Activated T-cell treated with anti-CD3 and anti-CD28 coated beads, Interleukin-2, amount 50 U/mL, for 4 hours (primary cell): ENCODE data around the gene CUL3. TPM values are rescaled to one million over a fixed set of nuclear protein-coding genes. Genes with fewer than 3 reads are reported as not detected.
"Not testable (repeated sequence)": the region's sequence is repeated elsewhere in the genome, so short reads cannot be mapped to it uniquely, and the experiment has no call there.

Source experiments
- ATAC-seq, 2 donors: fragments of 200-7000 bp; cut with Tn5 transposase; one replicate each; pipeline ENCODE4 v1.10.0; 2021
- DNase-seq: peaks from one replicate; pipeline ENCODE4 v3.0.0-alpha.2; 2020
- H3K27me3 Mint-ChIP-seq: one replicate; pipeline ENCODE4 v1.8.0; 2021; ENCODE audit warnings: low read depth, mixed read lengths
- H3K36me3 Mint-ChIP-seq: one replicate; pipeline ENCODE4 v1.8.0; 2022; ENCODE audit warnings: mixed read lengths; ENCODE audit not compliant: insufficient read depth
- H3K4me1 Mint-ChIP-seq: one replicate; pipeline ENCODE4 v1.8.0; 2021; ENCODE audit warnings: low read depth, mixed read lengths
- H3K4me3 Mint-ChIP-seq: one replicate; pipeline ENCODE4 v1.8.0; 2021; ENCODE audit warnings: mild to moderate bottlenecking, moderate library complexity, mixed read lengths
- H3K9me3 Mint-ChIP-seq: one replicate; pipeline ENCODE4 v1.8.0; 2021; ENCODE audit warnings: mixed read lengths
- total RNA-seq, 3 donors: library from RNA; stranded (reverse); gene quantifications; one replicate each; pipeline ENCODE4 v1.2.1, GENCODE V29; 2021

Gene CUL3
- total RNA-seq, 3 donors from 2014 or later, result 83.4 to 88.8 (median 85.2) TPM

- Mint-ChIP-seq H3K9me3 (no peaks in the 10 kb centered on the region), H3K4me3 (no peak overlapping the region), H3K4me1 (peaks cover 3% of the 10 kb centered on the region), H3K36me3 (peaks cover 27% of the 10 kb centered on the region), H3K27me3 (no peaks in the 10 kb centered on the region)
- ATAC-seq (no peak), DNase-seq (no peak)
Observed at GRCh38 chr2:224507789-224508188, 77.4 kb downstream of the CUL3 start.

DNA sequence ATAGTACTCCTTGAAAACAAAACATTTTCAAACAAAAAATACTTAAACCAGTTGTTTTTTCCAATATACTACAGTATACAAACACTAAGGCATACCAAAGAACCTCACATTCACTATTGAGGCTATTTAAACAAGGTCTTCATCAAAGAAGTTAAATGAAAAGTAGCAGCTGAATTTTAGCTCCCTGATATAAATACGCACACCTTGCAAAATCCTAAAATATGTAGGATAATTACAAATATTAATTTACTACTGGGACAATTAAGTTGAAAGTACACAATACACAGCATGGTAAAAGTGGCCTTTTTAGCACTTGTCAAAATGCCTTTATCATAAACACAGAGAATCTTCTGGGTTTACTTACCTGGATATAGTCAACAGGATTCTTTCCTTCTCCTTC is 78.7 kb downstream of the CUL3 start:
- peaks cover 30% of the 10 kb centered on the region for H3K36me3 Mint-ChIP-seq
- peaks cover 3% of the 10 kb centered on the region for H3K4me1 Mint-ChIP-seq
- no peak overlapping the region for H3K4me3 Mint-ChIP-seq
- no peaks in the 10 kb centered on the region for H3K9me3 Mint-ChIP-seq
- H3K27me3 Mint-ChIP-seq, result no peaks in the 10 kb centered on the region
- no peak for ATAC-seq
- no peak for DNase-seq

DNA sequence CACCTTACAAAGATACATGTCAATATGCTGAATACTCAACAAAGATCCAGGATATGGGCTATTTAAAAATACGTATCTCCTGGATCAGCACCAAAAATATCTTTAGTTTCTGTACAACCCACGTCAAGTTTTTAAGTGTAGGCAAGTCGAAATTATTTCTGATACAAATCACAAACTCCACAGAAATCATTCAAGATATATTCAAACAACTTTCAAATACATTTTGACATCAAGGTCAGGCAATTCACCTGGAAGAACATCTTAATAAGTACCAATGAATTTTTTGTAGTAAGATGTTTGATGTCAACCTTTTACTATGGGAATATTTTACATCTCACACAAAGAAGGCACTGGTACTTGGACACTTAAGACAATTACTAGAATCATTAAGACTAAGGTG is 86.2 kb downstream of the CUL3 start:
- Mint-ChIP-seq H3K36me3 (peaks cover 49% of the 10 kb centered on the region), H3K4me3 (no peak overlapping the region), H3K4me1 (peaks cover 2% of the 10 kb centered on the region), H3K9me3 (no peaks in the 10 kb centered on the region), H3K27me3 (no peaks in the 10 kb centered on the region)
- DNase-seq (no peak), ATAC-seq (no peak)

GRCh38 chr2:224492531-224492930 is 92.6 kb downstream of the CUL3 start:
- H3K4me1 Mint-ChIP-seq, result peaks cover 40% of the 10 kb centered on the region
- H3K36me3 Mint-ChIP-seq, result peaks cover 57% of the 10 kb centered on the region
- no peaks in the 10 kb centered on the region for H3K9me3 Mint-ChIP-seq
- no peak for DNase-seq
- no peak for ATAC-seq
- H3K4me3 Mint-ChIP-seq, result no peak overlapping the region
- H3K27me3 Mint-ChIP-seq, result no peaks in the 10 kb centered on the region

DNA sequence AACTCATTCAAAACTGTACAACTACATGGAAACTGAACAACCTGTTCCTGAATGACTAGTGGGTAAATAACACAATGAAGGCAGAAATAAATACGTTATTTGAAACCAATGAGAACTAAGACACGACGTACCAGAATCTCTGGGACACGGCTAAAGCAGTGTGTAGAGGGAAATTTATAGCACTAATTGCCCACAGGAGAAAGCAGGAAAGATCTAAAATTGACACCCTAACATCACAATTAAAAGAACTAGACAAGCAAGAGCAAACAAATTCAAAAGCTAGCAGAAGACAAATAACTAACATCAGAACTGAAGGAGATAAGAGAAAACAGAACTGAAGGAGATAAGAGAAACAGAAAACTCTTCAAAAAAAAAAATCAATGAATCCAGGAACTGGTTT is 97.2 kb downstream of the CUL3 start:
- H3K9me3 Mint-ChIP-seq, H3K27me3 Mint-ChIP-seq, ATAC-seq, DNase-seq, H3K4me3 Mint-ChIP-seq: not testable (repeated sequence)
- Mint-ChIP-seq H3K36me3 (peaks cover 67% of the 10 kb centered on the region), H3K4me1 (peaks cover 49% of the 10 kb centered on the region)

DNA sequence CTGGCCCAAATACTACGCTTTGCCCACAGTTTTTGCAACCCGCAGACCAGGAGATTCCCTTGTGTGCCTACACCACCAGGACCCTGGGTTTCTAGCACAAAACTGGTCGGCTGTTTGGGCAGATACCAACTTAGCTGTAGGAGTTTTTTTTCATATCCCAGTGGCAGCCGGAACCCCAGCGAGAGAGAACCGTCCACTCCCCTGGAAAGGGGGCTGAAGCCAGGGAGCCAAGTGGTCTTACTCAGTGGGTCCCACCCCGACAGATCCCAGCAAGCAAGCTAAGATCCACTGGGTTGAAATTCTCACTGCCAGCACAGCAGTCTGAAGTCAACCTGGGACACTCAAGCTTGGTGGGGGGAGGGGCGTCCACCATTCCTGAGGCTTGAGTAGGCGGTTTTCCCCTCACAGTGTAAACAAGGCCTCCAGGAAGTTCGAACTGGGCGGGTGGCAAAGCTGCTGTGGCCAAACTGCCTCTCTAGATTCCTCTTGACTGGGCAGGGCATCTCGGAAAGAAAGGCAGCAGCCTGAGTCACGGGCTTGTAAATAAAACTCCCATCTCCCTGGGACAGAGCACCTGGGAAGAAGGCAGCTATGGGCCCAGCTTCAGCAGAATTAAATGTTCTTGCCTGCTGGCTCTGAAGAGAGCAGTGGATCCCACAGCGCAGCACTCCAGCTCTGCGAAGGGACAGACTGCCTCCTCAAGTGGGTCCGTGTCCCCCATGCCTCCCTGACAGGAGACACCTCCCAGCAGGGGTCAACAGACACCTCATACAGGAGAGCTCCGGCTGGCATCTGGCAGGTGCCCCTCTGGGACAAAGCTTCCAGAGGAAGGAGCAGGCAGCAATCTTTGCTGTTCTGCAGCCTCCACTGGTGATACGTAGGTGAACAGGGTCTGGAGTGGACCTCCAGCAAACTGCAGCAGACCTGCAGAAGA is 99.8 kb downstream of the CUL3 start:
- H3K27me3 Mint-ChIP-seq, ATAC-seq, H3K9me3 Mint-ChIP-seq, DNase-seq, H3K4me3 Mint-ChIP-seq: not testable (repeated sequence)
- peaks cover 38% of the 10 kb centered on the region for H3K4me1 Mint-ChIP-seq
- peaks cover 54% of the 10 kb centered on the region for H3K36me3 Mint-ChIP-seq

DNA sequence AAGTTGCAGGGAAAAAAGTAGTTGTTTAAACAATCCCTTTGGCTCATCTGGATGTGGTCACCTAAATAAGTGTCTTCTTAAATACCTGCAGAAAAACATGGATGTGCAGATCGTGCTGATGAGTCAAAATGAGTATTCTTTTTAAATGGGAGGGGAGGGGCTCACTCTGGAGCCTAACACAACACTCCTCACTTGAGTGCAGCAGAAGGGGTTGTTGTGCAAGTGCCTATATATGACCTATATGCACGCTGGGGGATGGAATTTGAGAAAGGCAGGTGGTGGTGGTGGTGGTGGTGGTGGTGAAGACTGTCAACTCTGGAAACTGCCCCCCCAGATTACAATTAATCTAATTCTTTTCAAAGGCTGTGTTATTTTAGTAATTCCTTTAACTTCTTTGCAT is 105.3 kb downstream of the CUL3 start:
- H3K4me1 Mint-ChIP-seq, result no peaks in the 10 kb centered on the region
- no peak overlapping the region for H3K4me3 Mint-ChIP-seq
- peaks cover 43% of the 10 kb centered on the region for H3K36me3 Mint-ChIP-seq
- H3K9me3 Mint-ChIP-seq, result no peaks in the 10 kb centered on the region
- ATAC-seq (no peak), DNase-seq (no peak)
- no peaks in the 10 kb centered on the region for H3K27me3 Mint-ChIP-seq

DNA sequence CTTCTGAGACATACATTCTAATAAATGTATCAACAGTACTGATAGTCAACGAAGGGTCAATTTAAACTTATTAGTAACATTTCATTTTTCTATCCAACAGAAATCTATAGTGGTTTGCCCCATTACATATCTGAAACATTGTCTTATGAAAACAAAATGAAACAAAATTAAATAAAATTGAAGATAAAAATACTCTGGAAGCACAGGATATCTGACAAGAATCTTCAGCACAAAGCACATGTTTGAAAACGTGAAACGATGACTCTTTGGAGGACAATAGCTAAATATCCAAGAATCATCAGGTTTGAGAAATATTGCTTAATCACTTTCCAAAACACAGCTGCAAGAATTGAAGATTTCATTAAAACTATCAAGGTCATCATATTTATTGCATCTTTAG is 112.3 kb downstream of the CUL3 start:
- no peak for DNase-seq
- H3K36me3 Mint-ChIP-seq, result peaks cover 28% of the 10 kb centered on the region
- H3K4me1 Mint-ChIP-seq, result no peaks in the 10 kb centered on the region
- H3K27me3 Mint-ChIP-seq, result no peaks in the 10 kb centered on the region
- no peak for ATAC-seq
- no peaks in the 10 kb centered on the region for H3K9me3 Mint-ChIP-seq
- no peak overlapping the region for H3K4me3 Mint-ChIP-seq

DNA sequence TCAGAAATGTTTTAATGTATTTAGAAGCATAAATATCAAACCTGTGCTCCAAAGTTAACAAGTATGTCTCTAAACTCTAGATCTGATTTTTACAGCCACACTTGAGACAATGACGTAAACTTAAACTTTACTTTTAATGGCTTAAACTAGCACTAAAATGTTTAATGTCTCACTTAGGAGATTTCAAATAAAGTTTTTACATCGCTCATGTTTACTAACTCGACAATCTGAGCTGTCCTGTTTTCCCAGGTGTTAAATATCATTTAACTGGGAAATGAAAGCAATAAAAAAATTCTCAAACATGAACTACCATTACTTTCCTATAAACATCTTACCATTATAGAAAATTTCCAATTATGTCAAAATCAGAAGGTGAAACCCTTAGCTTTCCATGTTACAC is 113.0 kb downstream of the CUL3 start:
- H3K27me3 Mint-ChIP-seq, result no peaks in the 10 kb centered on the region
- H3K9me3 Mint-ChIP-seq, result no peaks in the 10 kb centered on the region
- H3K36me3 Mint-ChIP-seq, result peaks cover 23% of the 10 kb centered on the region
- H3K4me1 Mint-ChIP-seq, result no peaks in the 10 kb centered on the region
- DNase-seq (no peak), ATAC-seq (no peak)
- H3K4me3 Mint-ChIP-seq, result no peak overlapping the region

GRCh38 chr2:224469374-224469964 is 115.7 kb downstream of the CUL3 start:
- H3K36me3 Mint-ChIP-seq, result peaks cover 8% of the 10 kb centered on the region
- H3K4me3 Mint-ChIP-seq, result no peak overlapping the region
- H3K27me3 Mint-ChIP-seq, result no peaks in the 10 kb centered on the region
- H3K4me1 Mint-ChIP-seq, result no peaks in the 10 kb centered on the region
- DNase-seq (no peak), ATAC-seq (no peak)
- no peaks in the 10 kb centered on the region for H3K9me3 Mint-ChIP-seq

- Mint-ChIP-seq H3K4me1 (peaks cover 2% of the 10 kb centered on the region), H3K27me3 (no peaks in the 10 kb centered on the region), H3K36me3 (no peaks in the 10 kb centered on the region), H3K9me3 (peaks cover 9% of the 10 kb centered on the region), H3K4me3 (no peak overlapping the region)
- no peak for ATAC-seq
- no peak for DNase-seq
Observed at GRCh38 chr2:224466304-224466895, 118.8 kb downstream of the CUL3 start.

DNA sequence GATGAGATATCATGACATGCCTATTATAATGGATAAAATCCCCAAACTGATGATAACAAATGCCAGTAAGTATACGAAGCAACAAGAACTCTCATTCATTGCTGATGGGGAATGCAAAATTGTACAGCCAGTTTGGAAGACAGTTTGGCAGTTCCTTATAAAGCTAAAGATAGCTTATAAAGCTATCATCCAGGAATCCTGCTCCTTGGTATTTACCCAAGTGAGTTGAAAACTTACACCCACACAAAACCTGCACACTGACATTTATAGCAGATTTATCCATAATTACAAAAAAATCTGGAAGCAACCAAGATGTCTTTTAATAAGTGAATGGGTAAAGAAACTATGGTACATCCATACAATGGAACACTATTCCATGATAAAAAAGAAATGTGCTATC is 123.8 kb downstream of the CUL3 start:
- Mint-ChIP-seq H3K4me3 (no peak overlapping the region), H3K27me3 (peaks cover 24% of the 10 kb centered on the region), H3K4me1 (peaks cover 2% of the 10 kb centered on the region), H3K9me3 (peaks cover 18% of the 10 kb centered on the region), H3K36me3 (peaks cover 3% of the 10 kb centered on the region)
- DNase-seq, result no peak
- ATAC-seq, result no peak

DNA sequence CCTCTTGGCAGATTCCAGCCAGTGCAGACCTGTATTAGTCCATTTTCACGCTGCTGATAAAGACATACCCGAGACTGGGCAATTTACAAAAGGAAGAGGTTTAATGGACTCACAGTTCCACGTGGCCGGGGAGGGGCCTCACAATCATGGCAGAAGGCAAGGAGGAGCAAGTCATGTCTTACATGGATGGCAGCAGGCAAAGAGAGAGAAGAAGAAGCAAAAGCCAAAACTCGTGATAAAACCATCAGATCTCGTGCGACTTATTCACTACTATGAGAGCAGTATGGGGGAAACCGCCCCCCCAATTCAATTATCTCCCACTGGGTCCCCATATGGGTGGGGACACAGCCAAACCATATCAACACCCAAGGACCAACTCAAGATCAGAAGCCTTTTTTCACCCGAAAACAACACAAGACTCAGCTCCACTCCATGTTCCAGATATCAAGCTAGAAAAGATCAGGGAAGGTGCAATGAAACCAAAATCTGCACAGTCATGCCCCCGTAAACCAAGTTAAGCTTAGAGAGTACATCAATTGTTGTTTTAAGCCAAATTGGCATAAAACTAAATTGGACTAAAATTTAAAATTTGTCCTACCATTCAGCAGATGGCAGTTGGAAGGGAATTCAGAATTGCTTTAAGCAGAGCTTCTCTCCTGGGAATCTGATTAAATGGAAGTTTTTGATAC is 127.6 kb downstream of the CUL3 start:
- no peak for ATAC-seq
- Mint-ChIP-seq H3K27me3 (peaks cover 27% of the 10 kb centered on the region), H3K4me3 (no peak overlapping the region), H3K4me1 (no peaks in the 10 kb centered on the region), H3K9me3 (peaks cover 14% of the 10 kb centered on the region), H3K36me3 (peaks cover 3% of the 10 kb centered on the region)
- DNase-seq, result no peak

DNA sequence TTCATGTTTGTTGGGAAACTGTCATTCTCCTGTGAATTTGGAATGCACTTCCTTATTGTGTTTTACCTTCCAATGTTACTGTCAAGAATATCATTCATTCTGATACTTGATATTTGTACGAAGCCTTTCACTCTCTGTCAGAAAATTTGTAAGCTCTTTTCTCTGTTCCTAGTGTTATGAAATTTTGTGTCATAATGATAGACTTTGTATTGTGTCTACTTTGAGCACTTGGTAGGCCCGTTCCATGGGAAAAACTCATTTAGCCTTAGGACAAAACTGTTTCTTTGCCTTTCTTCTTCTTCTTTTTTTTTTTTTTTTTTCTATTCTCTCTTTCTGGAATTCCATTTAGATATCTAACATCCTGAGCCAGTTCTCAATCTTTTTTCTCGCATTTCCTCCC is 131.3 kb downstream of the CUL3 start:
- H3K27me3 Mint-ChIP-seq, result peaks cover 19% of the 10 kb centered on the region
- H3K4me3 Mint-ChIP-seq, result no peak overlapping the region
- H3K36me3 Mint-ChIP-seq, result peaks cover 3% of the 10 kb centered on the region
- no peaks in the 10 kb centered on the region for H3K4me1 Mint-ChIP-seq
- H3K9me3 Mint-ChIP-seq, result peaks cover 10% of the 10 kb centered on the region
- no peak for DNase-seq
- ATAC-seq, result no peak
